Activated naive CD4-positive, alpha-beta T cell treated with anti-CD3 and anti-CD28 coated beads, Interleukin-2, amount 50 U/mL, for 16 hours (primary cell): ENCODE data around the gene RAB30.
"Not testable (repeated sequence)": the region's sequence is repeated elsewhere in the genome, so short reads cannot be mapped to it uniquely, and the experiment has no call there.

Source experiments
- DNase-seq: peaks from one replicate; pipeline ENCODE4 v3.0.0-alpha.2; 2020

Gene RAB30

DNA sequence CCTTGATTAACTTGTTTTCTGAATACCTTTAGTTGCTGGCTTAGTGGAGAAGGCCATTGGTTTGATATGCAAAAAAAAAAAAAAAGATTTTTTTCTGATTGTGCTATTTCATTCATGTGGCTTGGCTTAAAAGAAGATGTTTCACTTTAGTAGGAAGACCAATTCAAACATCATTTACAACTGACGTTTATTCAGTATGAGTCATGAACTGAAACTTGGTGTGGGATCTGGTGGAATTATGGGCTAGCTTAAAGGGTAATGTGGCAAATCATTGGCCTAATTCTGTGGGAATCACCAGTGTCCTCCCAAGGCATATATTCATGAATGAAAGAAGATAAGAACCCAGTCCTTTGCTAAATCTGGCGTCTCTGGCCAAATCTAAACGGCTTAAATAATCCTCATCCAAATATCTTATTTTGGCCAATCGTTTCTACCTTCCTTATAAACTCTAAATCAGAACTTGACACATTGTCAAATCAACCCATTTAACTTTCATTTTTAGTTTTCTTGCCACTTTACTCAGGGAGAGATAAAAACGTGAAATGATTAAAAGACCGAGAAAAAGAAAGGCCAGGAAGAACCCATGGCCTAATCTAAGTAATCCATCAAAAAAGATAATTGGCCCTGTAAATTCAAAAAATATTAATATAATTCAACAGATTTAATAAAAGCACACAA is 93.1 kb downstream of the RAB30 start:
- no peak for DNase-seq

GRCh38 chr11:82976786-82977185 is 94.9 kb downstream of the RAB30 start:
- DNase-seq, result no peak

GRCh38 chr11:82975882-82976281 is 95.8 kb downstream of the RAB30 start:
- DNase-seq, result no peak

DNA sequence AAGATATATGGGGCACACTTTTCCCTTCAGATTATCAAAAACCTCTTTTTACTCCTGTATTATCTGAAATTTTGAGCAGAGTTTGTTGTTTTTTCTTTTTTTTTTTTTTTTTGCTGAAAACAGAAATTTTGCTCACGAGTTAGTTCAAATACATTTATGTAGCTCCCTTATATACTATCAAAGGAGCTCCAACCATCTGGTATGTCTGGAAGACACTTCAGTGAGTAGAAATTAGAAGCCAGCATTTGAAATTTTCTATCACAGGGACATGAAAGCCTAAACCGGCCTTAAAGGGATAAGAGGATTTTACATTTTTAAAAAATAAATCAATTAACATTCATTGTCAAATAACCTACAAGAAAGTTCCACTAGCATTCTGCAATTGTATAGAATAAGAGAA is 96.8 kb downstream of the RAB30 start:
- DNase-seq, result no peak

- no peak for DNase-seq
Observed at GRCh38 chr11:82974135-82974534, 97.6 kb downstream of the RAB30 start.

DNA sequence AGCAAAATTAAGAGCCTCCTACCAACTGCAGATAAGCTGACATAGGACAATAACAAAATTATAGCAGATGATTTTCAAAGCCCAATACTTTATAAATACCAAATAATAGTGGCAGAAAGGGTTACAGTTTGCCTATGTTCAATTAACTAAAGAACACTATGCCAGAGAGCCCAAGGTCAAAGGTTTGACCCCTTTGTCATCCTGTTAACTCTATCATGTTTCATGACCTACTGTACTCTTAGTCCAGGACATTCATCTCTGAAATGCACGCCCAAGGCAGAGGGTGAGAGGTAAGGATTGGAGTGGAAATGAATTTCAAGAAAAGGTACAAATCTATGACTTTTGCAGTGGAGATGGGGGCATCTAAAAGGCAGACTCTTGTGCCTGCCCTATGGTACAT is 99.6 kb downstream of the RAB30 start:
- no peak for DNase-seq

GRCh38 chr11:82971519-82971946 is 100.2 kb downstream of the RAB30 start:
- peak; percentile 22 for DNase-seq

DNA sequence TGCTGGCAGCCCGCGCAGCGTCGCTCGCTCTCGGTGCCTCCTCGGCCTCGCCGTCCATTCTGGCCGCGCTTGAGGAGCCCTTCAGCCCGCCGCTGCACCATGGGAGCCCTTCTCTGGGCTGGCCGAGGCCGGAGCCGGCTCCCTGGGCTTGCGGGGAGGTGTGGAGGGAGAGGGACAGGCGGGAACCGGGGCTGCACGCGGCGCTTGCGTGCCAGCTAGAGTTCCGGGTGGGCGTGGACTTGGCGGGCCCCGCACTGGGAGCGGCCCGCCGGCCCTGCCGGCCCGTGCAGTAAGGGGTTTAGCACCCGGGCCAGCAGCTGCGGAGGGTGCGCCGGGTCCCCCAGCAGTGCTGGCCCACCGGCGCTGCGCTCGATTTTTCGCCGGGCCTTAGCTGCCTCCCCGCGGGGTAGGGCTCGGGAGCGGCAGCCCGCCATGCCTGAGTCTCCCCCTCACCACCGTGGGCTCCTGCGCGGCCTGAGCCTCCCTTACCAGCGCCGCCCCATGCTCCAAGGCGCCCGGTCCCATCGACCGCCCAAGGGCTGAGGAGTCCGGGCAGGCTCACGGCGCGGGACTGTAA is 101.1 kb downstream of the RAB30 start:
- not testable (repeated sequence) for DNase-seq

DNA sequence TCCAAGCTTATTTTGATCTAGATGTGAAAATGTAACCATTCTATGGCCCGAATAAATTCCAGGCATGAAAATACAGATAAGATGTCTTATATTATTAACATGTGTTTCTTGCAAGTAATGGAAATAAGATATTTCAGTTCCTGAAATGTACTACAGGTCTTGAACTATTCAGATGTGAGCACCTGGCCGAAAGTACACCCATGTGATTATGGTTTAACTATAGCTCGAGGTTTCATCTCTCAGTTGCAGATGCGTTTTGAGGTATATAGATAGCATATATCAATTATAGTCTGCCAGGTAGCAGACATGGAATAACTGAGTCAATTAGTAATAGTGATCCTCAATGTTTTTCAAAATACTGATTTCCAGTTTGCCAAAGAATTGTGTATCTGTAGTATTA is 101.9 kb downstream of the RAB30 start:
- no peak for DNase-seq

- DNase-seq, result no peak
Observed at GRCh38 chr11:82967381-82967780, 104.3 kb downstream of the RAB30 start.

DNA sequence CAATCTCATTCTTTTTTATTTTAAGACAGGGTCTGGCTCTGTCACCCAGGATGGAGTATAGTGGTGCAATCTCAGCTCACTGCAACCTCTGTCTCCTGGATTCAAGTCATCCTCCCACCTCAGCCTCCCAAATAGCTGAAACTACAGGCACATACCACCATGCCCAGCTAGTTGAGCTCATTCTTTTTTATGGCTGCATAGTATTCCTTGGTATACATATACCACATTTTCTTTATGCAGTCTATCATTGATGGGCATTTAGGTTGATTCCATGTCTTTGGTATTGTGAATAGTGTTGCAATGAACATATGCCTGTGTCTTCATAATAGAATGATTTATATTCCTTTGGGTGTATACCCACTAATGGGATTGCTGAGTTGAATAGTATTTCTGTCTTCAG is 109.7 kb downstream of the RAB30 start:
- not testable (repeated sequence) for DNase-seq

- no peak for DNase-seq
Observed at GRCh38 chr11:82960779-82961143, 110.9 kb downstream of the RAB30 start.

DNA sequence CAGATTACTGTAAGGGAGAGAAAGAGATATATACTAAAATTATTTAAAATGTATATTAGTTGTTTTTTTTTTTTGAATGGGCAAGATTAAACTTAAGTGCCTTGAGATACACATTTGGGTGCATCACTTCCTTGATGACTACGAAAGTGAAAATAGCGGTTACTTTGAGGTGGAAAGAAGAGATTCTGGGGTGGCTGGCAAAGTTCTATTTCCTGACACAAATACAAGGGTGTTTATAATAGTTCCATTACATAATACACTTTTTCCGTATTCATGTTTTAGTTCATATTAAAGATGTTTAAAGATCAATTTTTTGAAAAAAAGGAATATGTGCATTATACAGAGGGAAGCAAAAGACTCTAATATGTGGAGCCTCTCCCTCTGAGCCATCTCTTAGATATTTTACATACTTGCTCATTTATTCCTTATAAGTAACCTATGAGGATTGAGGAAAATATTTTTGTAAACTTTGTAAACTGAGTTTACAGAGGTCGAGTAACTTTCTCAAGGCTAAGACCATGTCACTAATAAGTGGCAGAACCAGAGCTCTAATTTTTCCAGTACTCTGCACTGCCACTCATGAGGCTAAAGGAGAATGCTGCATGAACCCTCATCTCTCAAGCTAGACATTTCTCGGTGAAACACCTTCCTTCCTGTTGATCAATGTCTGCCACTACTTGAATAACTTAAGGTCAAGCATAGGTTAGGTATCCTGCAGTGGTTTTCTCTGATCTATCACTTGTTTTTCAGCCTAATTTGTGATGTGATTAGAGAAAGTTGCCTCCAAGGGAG is 111.5 kb downstream of the RAB30 start:
- no peak for DNase-seq

- peak; percentile 28 for DNase-seq
Observed at GRCh38 chr11:82955736-82956453, 115.8 kb downstream of the RAB30 start.

DNA sequence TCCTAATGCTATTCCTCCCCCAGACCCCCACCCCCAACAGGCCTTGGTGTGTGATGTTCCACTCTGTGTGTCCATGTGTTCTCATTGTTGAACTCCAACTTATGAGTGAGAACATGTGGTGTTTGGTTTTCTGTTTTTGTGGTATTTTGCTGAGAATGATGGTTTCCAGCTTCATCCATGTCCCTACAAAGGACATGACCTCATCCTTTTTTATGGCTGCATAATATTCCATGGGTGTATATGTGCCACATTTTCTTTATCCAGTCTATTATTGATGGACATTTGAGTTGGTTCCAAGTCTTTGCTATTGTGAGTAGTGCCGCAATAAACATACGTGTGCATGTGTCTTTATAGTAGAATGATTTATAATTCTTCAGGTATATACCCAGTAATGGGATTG is 121.2 kb downstream of the RAB30 start:
- DNase-seq, result not testable (repeated sequence)

DNA sequence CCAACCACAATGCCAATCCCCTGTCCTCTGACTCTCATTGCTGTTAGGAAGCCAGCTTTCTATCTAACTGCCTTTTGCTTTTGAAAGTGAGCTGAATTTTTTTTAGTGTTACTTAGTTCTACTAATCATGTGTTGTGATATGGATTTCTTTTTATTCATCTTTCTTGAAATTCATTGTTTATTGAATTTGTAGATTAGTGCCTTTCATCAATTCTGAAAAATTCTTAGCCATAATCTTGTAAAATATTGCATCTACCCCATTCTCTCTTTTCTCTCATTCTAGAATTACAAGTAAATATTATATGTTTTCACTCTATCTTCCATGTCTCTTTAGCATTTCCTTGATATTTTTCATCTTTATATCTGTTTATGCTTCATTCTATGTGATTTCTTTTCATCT is 122.3 kb downstream of the RAB30 start:
- no peak for DNase-seq

DNA sequence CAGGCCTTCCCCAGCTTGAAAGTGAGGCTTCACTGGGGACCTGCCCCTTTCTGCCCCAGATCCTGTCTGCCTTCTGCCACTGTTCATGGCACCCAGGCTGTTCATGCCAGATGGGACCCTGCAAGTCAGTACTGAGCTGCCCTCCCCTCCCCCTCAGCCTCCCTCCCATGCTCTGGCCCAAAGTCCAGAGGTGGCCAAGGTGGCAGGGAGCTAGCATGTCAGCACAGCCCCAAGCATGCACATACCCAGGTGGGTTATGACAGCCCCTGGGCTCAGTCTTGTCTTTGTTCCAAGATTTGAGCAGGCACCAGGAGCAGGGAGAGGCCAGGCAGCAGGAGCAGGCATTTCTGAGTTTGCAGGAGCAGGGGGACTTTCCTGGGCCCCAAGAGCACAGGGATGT is 126.0 kb downstream of the RAB30 start:
- DNase-seq, result no peak

DNA sequence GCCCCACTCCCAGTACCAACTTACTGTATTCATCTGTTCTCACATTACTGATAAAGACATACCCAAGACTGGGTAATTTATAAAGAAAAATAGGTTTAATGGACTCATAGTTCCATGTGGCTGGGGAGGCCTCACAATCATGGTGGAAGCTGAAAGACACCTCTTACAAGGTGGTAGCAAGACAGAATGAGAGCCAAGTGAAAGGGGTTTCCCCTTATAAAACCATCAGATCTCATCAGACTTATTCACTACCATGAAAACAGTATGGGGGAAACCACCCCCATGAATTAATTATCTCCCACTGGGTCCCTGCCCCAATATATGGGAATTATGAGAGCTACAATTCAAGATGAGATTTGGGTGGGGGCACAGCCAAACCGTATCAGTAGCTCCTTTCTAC is 126.7 kb downstream of the RAB30 start:
- not testable (repeated sequence) for DNase-seq

GRCh38 chr11:82944198-82944597 is 127.5 kb downstream of the RAB30 start:
- DNase-seq, result no peak

DNA sequence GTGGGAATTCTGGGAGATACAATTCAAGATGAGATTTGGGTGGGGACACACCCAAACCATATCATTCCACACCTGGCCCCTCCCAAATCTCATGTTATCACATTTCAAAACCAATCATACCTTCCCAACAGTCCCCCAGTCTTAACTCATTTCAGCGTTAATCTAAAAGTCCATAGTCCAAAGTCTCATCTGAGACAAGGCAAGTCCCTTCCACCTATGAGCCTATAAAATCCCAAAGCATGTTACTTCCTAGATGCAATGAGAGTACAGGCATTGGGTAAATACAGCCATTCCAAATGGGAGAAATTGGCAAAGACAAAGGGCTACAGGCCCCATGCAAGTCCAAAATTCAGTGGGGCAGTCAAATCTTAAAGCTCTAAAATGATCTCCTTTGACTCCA is 128.3 kb downstream of the RAB30 start:
- DNase-seq, result not testable (repeated sequence)

GRCh38 chr11:82942376-82942775 is 129.3 kb downstream of the RAB30 start:
- no peak for DNase-seq

- DNase-seq, result no peak
Observed at GRCh38 chr11:82939456-82939855, 132.2 kb downstream of the RAB30 start.

DNA sequence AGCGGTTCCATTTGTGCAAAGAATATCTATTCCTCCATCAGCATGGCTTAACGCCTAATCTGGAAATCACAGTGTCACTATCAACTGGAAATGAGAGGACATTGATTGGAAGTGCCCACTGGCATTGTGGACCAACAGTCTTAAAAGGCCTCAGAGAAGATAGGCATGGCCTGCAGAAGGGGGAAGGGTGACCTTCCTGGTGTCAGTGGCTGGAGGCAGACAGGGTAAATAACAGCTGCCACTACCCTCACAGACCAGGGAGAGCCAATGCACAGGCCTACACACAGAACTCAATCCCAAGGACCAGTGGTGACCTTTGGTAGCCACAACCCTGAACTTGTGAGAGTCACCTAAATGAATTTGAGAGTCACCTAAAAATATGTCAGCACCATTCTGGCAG is 134.1 kb downstream of the RAB30 start:
- no peak for DNase-seq

DNA sequence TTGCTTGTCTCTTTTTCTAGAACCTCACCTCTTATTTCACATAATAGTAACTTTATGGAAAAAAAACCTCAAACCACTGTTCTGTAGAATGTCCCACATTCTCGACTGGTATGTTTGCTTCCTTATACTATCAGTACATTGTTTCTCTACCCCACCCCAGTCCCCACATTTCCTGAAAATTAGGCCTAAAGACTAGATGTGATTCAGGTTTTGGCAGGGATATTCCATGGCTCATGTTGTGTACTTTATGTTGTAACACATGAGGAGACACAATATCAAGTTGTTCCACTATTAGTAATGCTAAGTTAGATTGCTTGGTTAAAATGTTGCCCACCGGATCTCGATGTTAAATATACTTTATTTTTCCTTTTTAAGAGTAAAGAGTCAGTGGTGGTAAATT is 135.4 kb downstream of the RAB30 start:
- DNase-seq, result no peak
